Dedifferentiated amniotic fluid mesenchymal stem cell (primary cell): ENCODE measurements around the gene MFSD2A.
"Not testable (repeated sequence)": the region's sequence is repeated elsewhere in the genome, so short reads cannot be mapped to it uniquely, and the experiment has no call there.

Source experiments
- DNase-seq: peaks from one replicate; pipeline ENCODE4 v3.0.0-alpha.2; 2016; ENCODE audit errors: extremely low spot score

The MFSD2A gene

GRCh38 chr1:40003156-40004093, 48.5 kb downstream of the MFSD2A start:
- no peak for DNase-seq

GRCh38 chr1:40004857-40005256, 49.9 kb downstream of the MFSD2A start:
- DNase-seq = no peak

GRCh38 chr1:40007481-40008034, 52.6 kb downstream of the MFSD2A start:
- DNase-seq = not testable (repeated sequence)

- no peak for DNase-seq
These were observed 56.3 kb downstream of the MFSD2A start for GRCh38 chr1:40011198-40011597.

DNA sequence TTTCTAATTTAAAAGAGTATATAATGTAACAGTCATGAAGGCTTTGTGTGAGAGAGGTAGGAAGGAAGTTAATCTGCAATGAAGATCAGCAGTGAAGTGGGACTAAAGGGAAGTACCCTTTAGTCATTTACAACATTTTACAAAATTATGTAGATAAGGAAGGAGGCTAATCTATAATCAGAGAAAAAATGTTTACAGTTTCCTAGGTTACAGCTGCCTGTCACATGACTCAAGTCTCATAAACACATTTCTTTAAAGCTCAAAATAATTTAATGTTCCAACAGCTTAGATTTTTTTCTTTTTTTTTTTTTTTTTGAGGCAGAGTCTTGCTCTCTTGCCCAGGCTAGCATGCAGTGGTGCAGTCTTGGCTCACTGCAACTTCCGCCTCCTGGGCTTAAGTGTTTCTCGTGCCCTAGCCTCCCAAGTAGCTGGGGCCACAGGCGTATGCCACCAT, 59.3 kb downstream of the MFSD2A start:
- DNase-seq = no peak

DNA sequence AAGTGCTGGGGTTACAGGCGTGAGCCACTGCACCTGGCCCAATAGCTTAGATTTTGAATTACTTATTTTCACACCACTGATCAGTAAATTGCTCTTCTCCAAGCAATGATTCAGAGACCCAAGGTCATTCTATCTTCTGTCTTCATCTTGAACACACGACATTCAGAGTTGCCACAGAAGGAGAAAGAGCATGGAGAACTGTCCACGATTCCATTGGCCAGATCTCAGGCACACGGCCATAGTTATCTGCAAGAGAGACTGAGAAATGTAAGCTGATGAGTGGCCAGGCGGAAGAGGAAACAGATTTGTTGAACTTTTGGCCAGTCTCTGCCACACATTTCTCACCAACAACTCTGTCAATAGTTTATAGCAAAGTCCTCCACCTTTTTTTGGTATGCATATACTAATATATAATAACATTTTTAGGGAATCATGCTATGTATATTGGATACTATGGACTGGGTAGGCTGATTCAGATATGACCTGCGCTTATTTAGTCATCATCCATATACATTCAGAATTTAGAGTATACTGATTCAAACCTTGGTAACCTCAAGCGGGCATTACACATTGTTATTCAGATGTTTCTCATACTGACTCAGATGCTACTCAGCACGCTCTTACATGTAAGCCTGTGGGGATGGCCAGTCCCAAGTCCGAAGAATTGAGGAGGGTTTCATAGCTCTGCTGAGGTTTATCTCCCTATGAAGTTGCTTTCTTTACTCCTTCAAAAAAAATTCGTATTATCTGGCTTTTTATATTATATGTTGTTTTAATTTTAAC, 60.1 kb downstream of the MFSD2A start:
- DNase-seq = peak; percentile 81

DNA sequence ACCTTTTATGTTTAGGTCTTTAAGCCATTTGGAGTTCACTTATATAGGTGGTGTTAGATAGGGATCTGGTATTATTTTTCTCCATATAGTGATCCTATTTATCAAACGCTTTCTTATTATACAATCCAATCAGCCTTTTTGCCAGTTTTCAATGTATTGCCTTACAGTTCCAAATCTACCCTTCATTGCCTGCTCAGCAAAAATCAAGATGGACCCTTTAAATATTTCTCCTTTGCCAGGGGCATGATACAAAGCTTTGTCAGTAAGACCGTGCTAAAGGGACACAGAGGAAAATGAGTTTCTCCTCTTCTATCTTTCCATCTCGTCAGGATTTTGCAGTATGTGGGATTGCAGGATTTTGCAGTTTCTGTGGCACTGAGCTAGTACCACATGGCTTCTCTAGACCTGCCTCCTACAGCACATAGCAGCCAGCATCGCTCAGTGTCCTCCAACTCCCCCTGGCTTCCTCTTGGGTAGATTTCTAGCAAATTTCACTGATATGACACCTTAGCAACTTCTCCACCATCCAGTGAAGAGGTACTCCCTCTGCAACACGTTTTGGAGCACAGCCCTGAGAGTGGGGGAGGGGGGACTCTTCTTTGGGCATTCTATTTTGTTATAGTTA, 63.1 kb downstream of the MFSD2A start:
- no peak for DNase-seq
